Measurements from ENCODE around the gene KCNG2. TPM values are rescaled to one million over a fixed set of nuclear protein-coding genes. Genes with fewer than 3 reads are reported as not detected.

The KCNG2 gene
- total RNA-seq, 2 experiments from 2014 or later, result not detected

- H3K9me2 ChIP-seq (ENCODE audit: insufficient read depth, low read length), result no peaks in the 10 kb centered on the region
- CTCF ChIA-PET (ENCODE audit: unreplicated experiment), result no interaction called here
- POLR2A ChIA-PET, result no interaction called here
- no peaks in the 10 kb centered on the region for H3K4me1 ChIP-seq (ENCODE audit: insufficient read depth, low read length, poor library complexity, severe bottlenecking)
- BruUV-seq (replicated peaks), result no TSS peak
- DNase-seq (ENCODE audit: low spot score), result no peak
- H3K79me2 ChIP-seq (ENCODE audit: insufficient read depth, low read depth, low read length), result no peaks in the 10 kb centered on the region
- no peak for TF ChIP-seq CTCF (conservative IDR thresholded peaks at IDR 0.05; ENCODE audit: low read length)
- no peak for TF ChIP-seq EZH2phosphoT487 (IDR thresholded peaks at IDR 0.05; ENCODE audit: borderline replicate concordance, low read depth, low read length)
- no peak overlapping the region for H3K4me2 ChIP-seq (ENCODE audit: low read length)
- no peaks in the 10 kb centered on the region for H3K9me3 ChIP-seq (ENCODE audit: low read length)
- H4K20me1 ChIP-seq (ENCODE audit: insufficient read depth, low read length), result no peaks in the 10 kb centered on the region
- no peaks in the 10 kb centered on the region for H3K36me3 ChIP-seq (ENCODE audit: insufficient read depth, low read length)
- no peak overlapping the region for H3K27ac ChIP-seq (ENCODE audit: low read depth, low read length, poor library complexity, severe bottlenecking)
- intact Hi-C loops (cut with micrococcal nuclease; ENCODE audit: unreplicated experiment), result no loop called here
- H2AFZ ChIP-seq (ENCODE audit: low read length), result no peak overlapping the region
- no peak overlapping the region for H3K4me3 ChIP-seq (ENCODE audit: low read depth, low read length, poor library complexity, severe bottlenecking)
Measured at GRCh38 chr18:79897940-79898625, 100.3 kb downstream of the KCNG2 start.

GRCh38 chr18:79898952-79899608 is 101.3 kb downstream of the KCNG2 start:
- H3K36me3 ChIP-seq (ENCODE audit: insufficient read depth, low read length), result no peaks in the 10 kb centered on the region
- no peaks in the 10 kb centered on the region for H3K79me2 ChIP-seq (ENCODE audit: insufficient read depth, low read depth, low read length)
- TF ChIP-seq CTCF (conservative IDR thresholded peaks at IDR 0.05; ENCODE audit: low read length) (no peak), EZH2phosphoT487 (IDR thresholded peaks at IDR 0.05; ENCODE audit: borderline replicate concordance, low read depth, low read length) (no peak)
- H3K9me3 ChIP-seq (ENCODE audit: low read length), result no peaks in the 10 kb centered on the region
- DNase-seq (ENCODE audit: low spot score), result no peak
- H3K4me3 ChIP-seq (ENCODE audit: low read depth, low read length, poor library complexity, severe bottlenecking), result no peak overlapping the region
- intact Hi-C loops (cut with micrococcal nuclease; ENCODE audit: unreplicated experiment), result no loop called here
- no peaks in the 10 kb centered on the region for H3K9me2 ChIP-seq (ENCODE audit: insufficient read depth, low read length)
- H2AFZ ChIP-seq (ENCODE audit: low read length), result no peak overlapping the region
- ChIA-PET POLR2A (no interaction called here), CTCF (ENCODE audit: unreplicated experiment) (no interaction called here)
- no peak overlapping the region for H3K27ac ChIP-seq (ENCODE audit: low read depth, low read length, poor library complexity, severe bottlenecking)
- H3K4me2 ChIP-seq (ENCODE audit: low read length), result no peak overlapping the region
- H3K4me1 ChIP-seq (ENCODE audit: insufficient read depth, low read length, poor library complexity, severe bottlenecking), result no peaks in the 10 kb centered on the region
- no TSS peak for BruUV-seq (replicated peaks)
- no peaks in the 10 kb centered on the region for H4K20me1 ChIP-seq (ENCODE audit: insufficient read depth, low read length)

All from OCI-LY7 (cell line).